Endothelial cell of umbilical vein (primary cell): ENCODE data around the gene OR1A2. TPM values are rescaled to one million over a fixed set of nuclear protein-coding genes. Genes with fewer than 3 reads are reported as not detected.

Experiments
- BruUV-seq: library from RNA; stranded (reverse); fragments of 400-500 nt; replicated peaks from 2 replicates; lab custom pipeline; 2021; lab: Mats Ljungman, UMichigan
- CTCF ChIA-PET: fragments of 300-600, 350-600 bp; sonication (Branson Sonifier 250); formaldehyde crosslinking; loops from one replicate; lab custom pipeline; 2021; ENCODE audit warnings: antibody characterized with exemption, inconsistent platforms; lab: Charles Lee
- POLR2A ChIA-PET: fragments of 300-600, 350-600 bp; sonication (Branson Sonifier 250); formaldehyde crosslinking; loops from one replicate; lab custom pipeline; 2021; ENCODE audit warnings: antibody characterized with exemption, inconsistent platforms; lab: Charles Lee
- DNase-seq: peaks from one replicate; pipeline ENCODE4 v3.0.0-alpha.2; 2011; ENCODE audit warnings: low read depth, low spot score
- FAIRE-seq: peaks from 2 replicates; lab custom pipeline; 2011; peaks lifted over from hg19 to GRCh38; lab: Jason Lieb, UNC
- H2AFZ ChIP-seq: 2 replicates; pipeline ENCODE4 v1.6.0; 2012; ENCODE audit warnings: low read depth, low read length, control low read depth, inconsistent platforms
- H3K27ac ChIP-seq: 2 replicates; pipeline ENCODE4 v1.5.1; 2011; ENCODE audit warnings: low read depth, mild to moderate bottlenecking, control low read depth, low read length, moderate library complexity; ENCODE audit not compliant: insufficient read depth
- H3K27me3 ChIP-seq, 2 experiments: 2 replicates each; pipeline versions ENCODE4 v1.6.0 to v1.6.1; 2011; ENCODE audit warnings: low read length in 2 of 2, mixed read lengths in 1 of 2; ENCODE audit not compliant: control insufficient read depth in 2 of 2, insufficient read depth in 2 of 2
- H3K36me3 ChIP-seq, 2 experiments: 2 replicates in 1 of 2; 3 replicates in 1 of 2; pipeline ENCODE4 v1.5.1; 2011; ENCODE audit warnings: low read length in 2 of 2, mild to moderate bottlenecking in 1 of 2, moderate library complexity in 1 of 2; ENCODE audit not compliant: control insufficient read depth in 2 of 2, insufficient read depth in 2 of 2; ENCODE audit errors: extremely low read depth in 1 of 2
- H3K4me1 ChIP-seq: 3 replicates; pipeline ENCODE4 v1.5.1; 2011; ENCODE audit warnings: mild to moderate bottlenecking, low read length; ENCODE audit not compliant: control insufficient read depth, insufficient read depth; ENCODE audit errors: extremely low read depth
- H3K4me2 ChIP-seq: 2 replicates; pipeline ENCODE4 v1.6.1; 2011; ENCODE audit warnings: low read length, control low read depth, mixed read lengths; ENCODE audit not compliant: insufficient read depth
- H3K4me3 ChIP-seq, 3 experiments: fragments of 200-600 bp in 1 of 3; sonication (generic), shearing (Covaris generic) in 1 of 3; replicated peaks in 1 of 3; 2 replicates each; pipeline ENCODE4 v1.5.1; 2011 to 2016; ENCODE audit warnings: control low read depth in 3 of 3, low read length in 3 of 3, mild to moderate bottlenecking in 2 of 3, inconsistent platforms in 1 of 3, low read depth in 1 of 3, moderate library complexity in 1 of 3; ENCODE audit not compliant: insufficient read depth in 1 of 3
- H3K79me2 ChIP-seq: 2 replicates; pipeline ENCODE4 v1.6.0; 2012; ENCODE audit warnings: low read length, inconsistent platforms; ENCODE audit not compliant: control insufficient read depth, insufficient read depth
- H3K9ac ChIP-seq: replicated peaks from 2 replicates; pipeline ENCODE3; 2011; ENCODE audit warnings: low read length, control low read depth; ENCODE audit not compliant: insufficient read depth; ENCODE audit errors: extremely low read depth
- H3K9me1 ChIP-seq: replicated peaks from 3 replicates; pipeline ENCODE4 v1.6.0; 2011; ENCODE audit warnings: mild to moderate bottlenecking, low read length; ENCODE audit not compliant: control insufficient read depth, insufficient read depth; ENCODE audit errors: extremely low read depth
- H3K9me3 ChIP-seq: replicated peaks from 2 replicates; pipeline ENCODE4 v1.5.1; 2012; ENCODE audit warnings: low read length, inconsistent platforms; ENCODE audit not compliant: control insufficient read depth, insufficient read depth
- H4K20me1 ChIP-seq: replicated peaks from 2 replicates; pipeline ENCODE3; 2011; ENCODE audit warnings: mild to moderate bottlenecking, low read length; ENCODE audit not compliant: control insufficient read depth, insufficient read depth; ENCODE audit errors: extremely low read depth
- CTCF ChIP-seq, 2 donors: IDR thresholded peaks; 1 replicate in 1 of 2; 2 replicates in 1 of 2; pipeline ENCODE4 v1.5.1; 2011; ENCODE audit warnings: low read length in 2 of 2, mild to moderate bottlenecking in 2 of 2, moderate library complexity in 2 of 2, control low read depth in 1 of 2, inconsistent platforms in 1 of 2, low read depth in 1 of 2; ENCODE audit not compliant: insufficient read depth in 1 of 2; ENCODE audit errors: extremely low read depth in 1 of 2
- EZH2 ChIP-seq: IDR thresholded peaks from 2 replicates; pipeline ENCODE4 v1.6.1; 2012; ENCODE audit warnings: borderline replicate concordance, low read depth, mild to moderate bottlenecking, moderate library complexity, low read length, inconsistent platforms; ENCODE audit not compliant: severe bottlenecking
- FOS ChIP-seq: IDR thresholded peaks from 2 replicates; pipeline ENCODE4 v1.6.1; 2011; ENCODE audit warnings: mild to moderate bottlenecking, low read length, moderate library complexity, borderline replicate concordance; ENCODE audit not compliant: insufficient read depth
- GATA2 ChIP-seq: IDR thresholded peaks from 2 replicates; pipeline ENCODE4 v1.7.0; 2011; ENCODE audit warnings: low read depth, mild to moderate bottlenecking, moderate library complexity, mixed read lengths, low read length; ENCODE audit not compliant: insufficient read length, insufficient read depth
- JUN ChIP-seq: IDR thresholded peaks from 2 replicates; pipeline ENCODE4 v1.6.1; 2011; ENCODE audit warnings: borderline replicate concordance, low read depth; ENCODE audit not compliant: insufficient read length, insufficient read depth
- MAX ChIP-seq: IDR thresholded peaks from 2 replicates; pipeline ENCODE4 v1.6.1; 2011; ENCODE audit not compliant: insufficient read depth, insufficient read length
- MYC ChIP-seq: IDR thresholded peaks from one replicate; pipeline ENCODE4 v1.6.1; 2011; ENCODE audit warnings: mild to moderate bottlenecking, low read depth, low read length
- POLR2A ChIP-seq: IDR thresholded peaks from 2 replicates; pipeline ENCODE4 v1.6.1; 2012; ENCODE audit warnings: low read depth, mild to moderate bottlenecking, control low read depth, low read length
- POLR2AphosphoS5 ChIP-seq: IDR thresholded peaks from 2 replicates; pipeline ENCODE4 v1.6.1; 2012; ENCODE audit warnings: low read depth, mild to moderate bottlenecking, control low read depth, low read length, moderate library complexity; ENCODE audit not compliant: insufficient read depth
- dilution Hi-C: fragments of 300-500 bp; cut with MboI; formaldehyde crosslinking; loops from one replicate; pipeline ENCODE4 v1.15.0; 2019; ENCODE audit warnings: low sequenced_read_pairs; ENCODE audit not compliant: extremely low pct_ligation_motif_present
- intact Hi-C: fragments of 100-400 bp; cut with micrococcal nuclease; formaldehyde crosslinking; loops from one replicate; pipeline ENCODE4 v1.10.0; 2022
- polyA plus RNA-seq, 4 experiments: library from polyadenylated mRNA; depleted of rRNA in 3 of 4; stranded (reverse) in 3 of 4; unstranded in 1 of 4; fragments of >200 nt; gene quantifications; 2 replicates each; pipeline versions ENCODE4 v1.2.1 to v1.2.3, GENCODE V29; 2011 to 2012; ENCODE audit warnings: missing spikeins in 1 of 4
- total RNA-seq: library from RNA; stranded (reverse); gene quantifications from 2 replicates; pipeline ENCODE4 v1.2.3, GENCODE V29; 2021

Gene OR1A2
- total and polyA plus RNA-seq, 2 donors (not counting 3 experiments of a cell fraction or from before 2014, with no cell fraction given): not detected

- Histone ChIP-seq H3K27ac (no peak overlapping the region), H3K4me3 (no peak overlapping the region), H4K20me1 (no peaks in the 10 kb centered on the region), H3K9me3 (no peaks in the 10 kb centered on the region), H3K9ac (no peak overlapping the region), H3K36me3 (no peaks in the 10 kb centered on the region), H3K4me2 (no peak overlapping the region), H3K9me1 (no peaks in the 10 kb centered on the region), H3K27me3 (no peaks in the 10 kb centered on the region), H3K79me2 (no peaks in the 10 kb centered on the region), H2AFZ (no peak overlapping the region), H3K4me1 (no peaks in the 10 kb centered on the region)
- POLR2A ChIA-PET: no interaction called here
- CTCF ChIA-PET: no interaction called here
- FAIRE-seq (no peak), DNase-seq (no peak)
- dilution Hi-C loops (no loop called here), intact Hi-C loops (no loop called here)
- no TSS peak for BruUV-seq
- no peak for TF ChIP-seq GATA2
- TF ChIP-seq JUN: no peak
- TF ChIP-seq MYC: no peak
- TF ChIP-seq CTCF (IDR thresholded peaks at IDR 0.05; ENCODE audit: extremely low read depth in 1 of 2, insufficient read depth in 1 of 2, low read depth in 1 of 2, low read length in 2 of 2): no peak
- TF ChIP-seq FOS: no peak
- no peak for TF ChIP-seq POLR2A
- no peak for TF ChIP-seq POLR2AphosphoS5
- no peak for TF ChIP-seq EZH2
- no peak for TF ChIP-seq MAX
Observed at GRCh38 chr17:3221850-3222249, 24.5 kb downstream of the OR1A2 start.
